GM04503 (cell line): ENCODE results near the gene ZBTB20.

ENCODE experiments used
- DNase-seq: peaks from one replicate; pipeline ENCODE4 v3.0.0-alpha.2; 2012; ENCODE audit warnings: low read depth

The ZBTB20 gene

GRCh38 chr3:114290911-114291901 lies 855.9 kb downstream of the ZBTB20 start:
- no peak for DNase-seq

DNA sequence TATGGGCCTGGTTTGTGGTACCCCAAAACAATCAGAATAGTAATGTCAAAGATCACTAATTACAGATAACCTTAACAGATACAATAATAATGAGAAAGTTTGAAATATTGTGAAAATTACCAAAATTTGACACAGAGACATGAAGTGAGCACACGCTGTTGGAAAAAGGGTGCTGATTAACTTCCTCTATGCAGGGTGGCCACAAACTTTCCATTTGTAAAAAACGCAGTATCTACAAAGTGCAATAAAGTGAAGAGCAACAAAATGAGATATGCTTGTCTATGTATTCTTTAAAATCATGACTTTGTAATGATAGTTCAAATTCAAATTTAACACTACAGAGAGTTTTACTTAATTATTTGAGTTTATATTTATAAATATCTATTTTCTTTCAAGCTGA lies 860.8 kb downstream of the ZBTB20 start:
- no peak for DNase-seq

- no peak for DNase-seq
Observed at GRCh38 chr3:114285648-114286230, 861.3 kb downstream of the ZBTB20 start.

GRCh38 chr3:114284644-114285043 lies 862.4 kb downstream of the ZBTB20 start:
- no peak for DNase-seq
